ENCODE measurements around the gene MYG1. TPM values are rescaled to one million over a fixed set of nuclear protein-coding genes. Genes with fewer than 3 reads are reported as not detected.

The MYG1 gene
- total and polyA plus RNA-seq, 2 of the 13 experiments (the other 11 are each of a cell fraction or from before 2014, with no cell fraction given) = 38.6 to 58.0 TPM

- TF ChIP-seq AGO1 (IDR thresholded peaks at IDR 0.05; ENCODE audit: low read depth, low read length, poor library complexity, severe bottlenecking) (peak; percentile 91), FOSL1 (CRISPR knock-in tag; IDR thresholded peaks at IDR 0.05; ENCODE audit: borderline replicate concordance) (peak; percentile 16; the same call in 1 of the 2 replicates), ZNF543 (CRISPR knock-in tag; IDR thresholded peaks at IDR 0.05) (0 out of 2 replicates have a peak, but pooled peaks have one; percentile 74), ZNF841 (CRISPR knock-in tag; IDR thresholded peaks at IDR 0.05; ENCODE audit: borderline replicate concordance) (no peak), ZNF678 (CRISPR knock-in tag; IDR thresholded peaks at IDR 0.05) (peak; percentile 83), PCBP2 (optimal IDR thresholded peaks at IDR 0.05; ENCODE audit: low read depth, low read length, poor library complexity, severe bottlenecking) (no peak), HIVEP1 (CRISPR knock-in tag; IDR thresholded peaks at IDR 0.05) (no peak; the same call in 1 of the 2 replicates), ZNF546 (CRISPR knock-in tag; conservative IDR thresholded peaks at IDR 0.05) (no peak), KLF13 (CRISPR knock-in tag; IDR thresholded peaks at IDR 0.05) (0 out of 2 replicates have a peak, but pooled peaks have one; percentile 25), GFI1 (CRISPR knock-in tag; IDR thresholded peaks at IDR 0.05; ENCODE audit: borderline replicate concordance) (no peak), ZNF484 (CRISPR knock-in tag; IDR thresholded peaks at IDR 0.05; ENCODE audit: borderline replicate concordance, low read depth) (no peak), ZNF646 (CRISPR knock-in tag; IDR thresholded peaks at IDR 0.05) (peak; percentile 27; the same call in 1 of the 2 replicates), TCF12 (IDR thresholded peaks at IDR 0.05) (no peak), TCF12 (CRISPR knock-in tag; IDR thresholded peaks at IDR 0.05) (0 out of 2 replicates have a peak, but pooled peaks have one; percentile 34), SYNCRIP (IDR thresholded peaks at IDR 0.05; ENCODE audit: insufficient read depth, low read depth, low read length) (no peak), ZIK1 (CRISPR knock-in tag; IDR thresholded peaks at IDR 0.05; ENCODE audit: borderline replicate concordance, low read depth) (peak; percentile 55; the same call in 1 of the 2 replicates), PHF20 (CRISPR knock-in tag; IDR thresholded peaks at IDR 0.05) (peak; percentile 96)
- TF ChIP-seq, protein P1, sequence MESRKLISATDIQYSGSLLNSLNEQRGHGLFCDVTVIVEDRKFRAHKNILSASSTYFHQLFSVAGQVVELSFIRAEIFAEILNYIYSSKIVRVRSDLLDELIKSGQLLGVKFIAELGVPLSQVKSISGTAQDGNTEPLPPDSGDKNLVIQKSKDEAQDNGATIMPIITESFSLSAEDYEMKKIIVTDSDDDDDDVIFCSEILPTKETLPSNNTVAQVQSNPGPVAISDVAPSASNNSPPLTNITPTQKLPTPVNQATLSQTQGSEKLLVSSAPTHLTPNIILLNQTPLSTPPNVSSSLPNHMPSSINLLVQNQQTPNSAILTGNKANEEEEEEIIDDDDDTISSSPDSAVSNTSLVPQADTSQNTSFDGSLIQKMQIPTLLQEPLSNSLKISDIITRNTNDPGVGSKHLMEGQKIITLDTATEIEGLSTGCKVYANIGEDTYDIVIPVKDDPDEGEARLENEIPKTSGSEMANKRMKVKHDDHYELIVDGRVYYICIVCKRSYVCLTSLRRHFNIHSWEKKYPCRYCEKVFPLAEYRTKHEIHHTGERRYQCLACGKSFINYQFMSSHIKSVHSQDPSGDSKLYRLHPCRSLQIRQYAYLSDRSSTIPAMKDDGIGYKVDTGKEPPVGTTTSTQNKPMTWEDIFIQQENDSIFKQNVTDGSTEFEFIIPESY (CRISPR knock-in tag; IDR thresholded peaks at IDR 0.05) = peak; percentile 6; the same call in 1 of the 2 replicates
- TF ChIP-seq, protein P2, sequence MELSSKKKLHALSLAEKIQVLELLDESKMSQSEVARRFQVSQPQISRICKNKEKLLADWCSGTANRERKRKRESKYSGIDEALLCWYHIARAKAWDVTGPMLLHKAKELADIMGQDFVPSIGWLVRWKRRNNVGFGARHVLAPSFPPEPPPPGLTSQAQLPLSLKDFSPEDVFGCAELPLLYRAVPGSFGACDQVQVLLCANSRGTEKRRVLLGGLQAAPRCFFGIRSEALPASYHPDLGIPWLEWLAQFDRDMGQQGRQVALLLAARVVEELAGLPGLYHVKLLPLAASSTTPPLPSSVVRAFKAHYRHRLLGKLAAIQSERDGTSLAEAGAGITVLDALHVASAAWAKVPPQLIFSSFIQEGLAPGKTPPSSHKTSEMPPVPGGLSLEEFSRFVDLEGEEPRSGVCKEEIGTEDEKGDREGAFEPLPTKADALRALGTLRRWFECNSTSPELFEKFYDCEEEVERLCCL (CRISPR knock-in tag; IDR thresholded peaks at IDR 0.05; ENCODE audit: borderline replicate concordance) = 0 out of 2 replicates have a peak, but pooled peaks have one; percentile 76
Observed at GRCh38 chr12:53299454-53300180, at the start of gene MYG1 (continued).

Measured in HepG2 (cell line).